Measurements from ENCODE around the gene ACSL1.

ACSL1 gene

GRCh38 chr4:184766446-184766845 is 59.3 kb downstream of the ACSL1 start:
- H3K27ac ChIP-seq = no peak overlapping the region
- H3K9me3 ChIP-seq (ENCODE audit: severe bottlenecking) = no peaks in the 10 kb centered on the region
- TF ChIP-seq CTCF (IDR thresholded peaks at IDR 0.05; ENCODE audit: low read depth, low read length) = no peak
- H3K4me3 ChIP-seq (ENCODE audit: low read depth, low read length) = no peak overlapping the region
- DNase-seq = no peak
- no peaks in the 10 kb centered on the region for H3K27me3 ChIP-seq (ENCODE audit: insufficient read depth, low read depth, severe bottlenecking)
- peaks cover 42% of the 10 kb centered on the region for H3K36me3 ChIP-seq

DNA sequence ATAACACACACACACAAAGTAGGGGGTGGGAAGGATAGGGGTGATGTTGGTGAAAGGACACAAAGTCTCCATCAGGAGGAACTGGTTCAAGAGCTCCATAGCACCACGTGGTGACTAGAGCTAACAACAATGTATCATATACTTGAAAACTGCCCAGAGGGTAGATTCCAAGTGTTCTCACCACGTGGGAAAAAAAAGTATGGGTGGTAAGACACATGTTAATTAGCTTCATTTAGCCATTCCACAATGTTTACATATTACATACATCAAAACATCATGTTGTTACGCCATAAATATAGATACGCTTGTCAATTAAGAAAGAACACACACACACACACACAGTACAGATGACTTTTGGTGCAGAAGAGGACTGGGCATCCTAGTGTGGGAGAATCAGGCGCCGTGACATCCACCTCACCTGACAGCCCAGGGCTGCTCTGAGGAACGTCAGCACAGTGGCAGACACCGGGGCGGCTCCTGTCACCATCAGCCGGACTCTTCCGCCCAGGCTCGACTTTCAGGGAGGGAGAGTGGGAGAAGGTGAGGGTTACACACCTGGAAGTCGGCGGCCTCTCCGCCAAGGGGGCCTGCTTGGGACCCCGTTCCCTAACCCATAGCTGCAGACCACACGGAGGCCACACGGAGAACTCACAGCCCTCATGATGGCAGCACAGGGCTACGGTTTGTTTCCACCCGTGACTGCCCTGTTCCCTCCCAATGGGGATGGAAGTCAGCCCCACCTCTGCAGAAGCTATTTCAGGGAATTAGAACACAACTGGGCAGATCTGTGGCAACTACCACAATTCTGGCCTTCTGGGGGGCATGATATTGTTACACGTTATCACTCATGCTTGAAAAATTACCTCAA is 60.1 kb downstream of the ACSL1 start:
- DNase-seq = peak; percentile 52
- peak; percentile 71 for TF ChIP-seq CTCF (IDR thresholded peaks at IDR 0.05; ENCODE audit: low read depth, low read length)
- H3K27me3 ChIP-seq (ENCODE audit: insufficient read depth, low read depth, severe bottlenecking) = no peaks in the 10 kb centered on the region
- peaks cover 48% of the 10 kb centered on the region for H3K36me3 ChIP-seq
- no peak overlapping the region for H3K4me3 ChIP-seq (ENCODE audit: low read depth, low read length)
- H3K27ac ChIP-seq = no peak overlapping the region
- no peaks in the 10 kb centered on the region for H3K9me3 ChIP-seq (ENCODE audit: severe bottlenecking)

DNA sequence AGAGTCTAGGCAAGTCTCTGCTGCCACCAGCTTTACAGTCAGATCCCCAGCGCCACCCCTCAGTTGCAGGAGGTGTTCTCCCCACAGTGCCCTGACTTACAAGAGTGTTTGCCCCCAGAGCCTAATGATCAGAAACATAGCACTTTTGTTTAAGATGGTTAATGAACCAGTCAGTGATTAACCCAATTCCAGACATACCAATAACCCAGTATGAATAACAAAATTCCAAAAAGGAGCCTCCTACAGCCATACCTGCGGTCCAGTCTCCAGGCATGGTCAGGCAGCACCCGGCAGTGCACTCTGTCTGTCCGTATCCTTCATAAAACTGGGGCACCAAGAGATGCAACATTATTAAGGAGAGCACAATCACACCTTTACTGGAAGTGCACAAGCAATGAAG is 61.2 kb downstream of the ACSL1 start:
- H3K9me3 ChIP-seq (ENCODE audit: severe bottlenecking) = no peaks in the 10 kb centered on the region
- no peaks in the 10 kb centered on the region for H3K27me3 ChIP-seq (ENCODE audit: insufficient read depth, low read depth, severe bottlenecking)
- H3K4me3 ChIP-seq (ENCODE audit: low read depth, low read length) = no peak overlapping the region
- peaks cover 59% of the 10 kb centered on the region for H3K36me3 ChIP-seq
- no peak for TF ChIP-seq CTCF (IDR thresholded peaks at IDR 0.05; ENCODE audit: low read depth, low read length)
- DNase-seq = no peak
- no peak overlapping the region for H3K27ac ChIP-seq

- TF ChIP-seq CTCF (IDR thresholded peaks at IDR 0.05; ENCODE audit: low read depth, low read length) = no peak
- H3K4me3 ChIP-seq (ENCODE audit: low read depth, low read length) = no peak overlapping the region
- no peaks in the 10 kb centered on the region for H3K27me3 ChIP-seq (ENCODE audit: insufficient read depth, low read depth, severe bottlenecking)
- peaks cover 63% of the 10 kb centered on the region for H3K36me3 ChIP-seq
- no peaks in the 10 kb centered on the region for H3K9me3 ChIP-seq (ENCODE audit: severe bottlenecking)
- no peak overlapping the region for H3K27ac ChIP-seq
- DNase-seq = no peak
Observed at GRCh38 chr4:184763150-184763780, 62.5 kb downstream of the ACSL1 start.

- TF ChIP-seq CTCF (IDR thresholded peaks at IDR 0.05; ENCODE audit: low read depth, low read length) = no peak
- DNase-seq = no peak
- H3K36me3 ChIP-seq = peaks cover 57% of the 10 kb centered on the region
- H3K4me3 ChIP-seq (ENCODE audit: low read depth, low read length) = no peak overlapping the region
- no peak overlapping the region for H3K27ac ChIP-seq
- no peaks in the 10 kb centered on the region for H3K9me3 ChIP-seq (ENCODE audit: severe bottlenecking)
- no peaks in the 10 kb centered on the region for H3K27me3 ChIP-seq (ENCODE audit: insufficient read depth, low read depth, severe bottlenecking)
Observed at GRCh38 chr4:184762100-184762499, 63.7 kb downstream of the ACSL1 start.
